Measurements from ENCODE around the gene AUTS2.

AUTS2 gene

GRCh38 chr7:69896121-69896520 lies 297.8 kb downstream of the AUTS2 start:
- DNase-seq (ENCODE audit: low read depth, low spot score), result no peak
- H3K27ac ChIP-seq, result no peak overlapping the region

- no peak overlapping the region for H3K27ac ChIP-seq
- no peak for DNase-seq (ENCODE audit: low read depth, low spot score)
Observed at GRCh38 chr7:69898189-69898588, 299.9 kb downstream of the AUTS2 start.

GRCh38 chr7:69903410-69903809 lies 305.1 kb downstream of the AUTS2 start:
- no peak overlapping the region for H3K27ac ChIP-seq
- DNase-seq (ENCODE audit: low read depth, low spot score), result no peak

- H3K27ac ChIP-seq, result no peak overlapping the region
- no peak for DNase-seq (ENCODE audit: low read depth, low spot score)
Observed at GRCh38 chr7:69906283-69906995, 308.2 kb downstream of the AUTS2 start.

GRCh38 chr7:69907720-69908119 lies 309.4 kb downstream of the AUTS2 start:
- DNase-seq (ENCODE audit: low read depth, low spot score), result no peak
- no peak overlapping the region for H3K27ac ChIP-seq

GRCh38 chr7:69908454-69908853 lies 310.2 kb downstream of the AUTS2 start:
- DNase-seq (ENCODE audit: low read depth, low spot score), result no peak
- no peak overlapping the region for H3K27ac ChIP-seq

- H3K27ac ChIP-seq, result no peak overlapping the region
- no peak for DNase-seq (ENCODE audit: low read depth, low spot score)
Observed at GRCh38 chr7:69910150-69910549, 311.9 kb downstream of the AUTS2 start.

GRCh38 chr7:69911337-69911736 lies 313.1 kb downstream of the AUTS2 start:
- no peak for DNase-seq (ENCODE audit: low read depth, low spot score)
- H3K27ac ChIP-seq, result no peak overlapping the region

GRCh38 chr7:69912141-69912540 lies 313.9 kb downstream of the AUTS2 start:
- no peak overlapping the region for H3K27ac ChIP-seq
- DNase-seq (ENCODE audit: low read depth, low spot score), result no peak

- no peak for DNase-seq (ENCODE audit: low read depth, low spot score)
- no peak overlapping the region for H3K27ac ChIP-seq
Observed at GRCh38 chr7:69912846-69913245, 314.6 kb downstream of the AUTS2 start.

- no peak overlapping the region for H3K27ac ChIP-seq
- DNase-seq (ENCODE audit: low read depth, low spot score), result no peak
Observed at GRCh38 chr7:69919426-69920111, 321.3 kb downstream of the AUTS2 start.

- H3K27ac ChIP-seq, result no peak overlapping the region
- DNase-seq (ENCODE audit: low read depth, low spot score), result no peak
Observed at GRCh38 chr7:69920797-69921196, 322.5 kb downstream of the AUTS2 start.

- H3K27ac ChIP-seq, result no peak overlapping the region
- no peak for DNase-seq (ENCODE audit: low read depth, low spot score)
Observed at GRCh38 chr7:69922026-69922803, 323.9 kb downstream of the AUTS2 start.

GRCh38 chr7:69927461-69927860 lies 329.2 kb downstream of the AUTS2 start:
- H3K27ac ChIP-seq, result no peak overlapping the region
- no peak for DNase-seq (ENCODE audit: low read depth, low spot score)

- H3K27ac ChIP-seq, result no peak overlapping the region
- DNase-seq (ENCODE audit: low read depth, low spot score), result no peak
Observed at GRCh38 chr7:69928621-69929020, 330.3 kb downstream of the AUTS2 start.

- H3K27ac ChIP-seq, result no peak overlapping the region
- no peak for DNase-seq (ENCODE audit: low read depth, low spot score)
Observed at GRCh38 chr7:69929622-69930021, 331.3 kb downstream of the AUTS2 start.

GRCh38 chr7:69932034-69932628 lies 333.9 kb downstream of the AUTS2 start:
- H3K27ac ChIP-seq, result no peak overlapping the region
- no peak for DNase-seq (ENCODE audit: low read depth, low spot score)

- no peak for DNase-seq (ENCODE audit: low read depth, low spot score)
- no peak overlapping the region for H3K27ac ChIP-seq
Observed at GRCh38 chr7:69934144-69934903, 336.0 kb downstream of the AUTS2 start.

GRCh38 chr7:69935107-69935506 lies 336.8 kb downstream of the AUTS2 start:
- H3K27ac ChIP-seq, result no peak overlapping the region
- DNase-seq (ENCODE audit: low read depth, low spot score), result no peak

GRCh38 chr7:69937097-69937496 lies 338.8 kb downstream of the AUTS2 start:
- DNase-seq (ENCODE audit: low read depth, low spot score), result no peak
- no peak overlapping the region for H3K27ac ChIP-seq
